ENCODE results near the gene TIMM23.

The TIMM23 gene

DNA sequence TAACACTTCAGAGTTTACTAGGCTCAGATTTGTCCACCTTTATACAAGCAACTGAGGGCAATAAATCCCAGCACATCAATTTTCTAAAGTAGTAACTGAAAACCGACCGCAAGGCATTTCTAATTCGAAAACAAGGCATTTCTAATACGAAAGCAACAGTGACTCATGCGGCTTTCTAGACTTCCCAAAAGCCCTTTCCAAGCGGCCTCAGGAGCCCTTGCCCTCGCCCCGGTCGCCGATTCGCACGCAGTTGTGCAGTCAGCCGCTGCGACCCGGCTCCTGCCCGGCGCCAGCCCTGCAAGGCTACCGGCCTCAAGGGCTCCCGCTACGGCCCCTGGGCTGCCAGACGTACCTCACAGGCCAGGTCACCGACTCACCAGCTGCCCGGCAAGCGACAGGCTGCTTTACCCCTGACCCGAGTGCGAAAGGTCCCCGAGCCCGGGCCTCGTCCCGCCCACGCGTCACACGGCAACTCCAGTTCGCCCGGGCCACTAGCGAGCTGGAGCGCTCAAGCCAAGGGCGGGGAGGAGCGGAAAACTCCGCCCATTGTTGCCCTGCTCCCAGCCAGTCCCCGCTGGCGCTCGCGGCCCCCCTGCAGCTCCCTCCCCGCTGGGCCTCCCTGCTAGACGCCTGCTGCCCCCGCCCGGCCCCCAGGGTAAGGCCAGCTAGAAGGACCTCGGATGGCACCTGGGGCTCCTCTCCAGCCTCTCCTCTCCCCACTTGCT, 50.9 kb downstream of the TIMM23 start:
- peak overlapping the region; percentile 85 for H3K4me3 ChIP-seq (ENCODE audit: low read depth, low read length)
- H3K36me3 ChIP-seq (ENCODE audit: control insufficient read depth, insufficient read depth, low read length) = no peaks in the 10 kb centered on the region
- H3K27ac ChIP-seq (ENCODE audit: low read depth, low read length) = peak overlapping the region; percentile 78; the same call in 1 of the 2 replicates
- no peaks in the 10 kb centered on the region for H3K27me3 ChIP-seq (ENCODE audit: control insufficient read depth, insufficient read depth, low read length)
- H3K9me3 ChIP-seq (ENCODE audit: control insufficient read depth, insufficient read depth, low read depth, low read length) = no peaks in the 10 kb centered on the region
- H3K9ac ChIP-seq (ENCODE audit: low read length) = peak overlapping the region; percentile 86
- peaks cover 30% of the 10 kb centered on the region for H3K4me1 ChIP-seq (ENCODE audit: control insufficient read depth, insufficient read depth, low read length)

DNA sequence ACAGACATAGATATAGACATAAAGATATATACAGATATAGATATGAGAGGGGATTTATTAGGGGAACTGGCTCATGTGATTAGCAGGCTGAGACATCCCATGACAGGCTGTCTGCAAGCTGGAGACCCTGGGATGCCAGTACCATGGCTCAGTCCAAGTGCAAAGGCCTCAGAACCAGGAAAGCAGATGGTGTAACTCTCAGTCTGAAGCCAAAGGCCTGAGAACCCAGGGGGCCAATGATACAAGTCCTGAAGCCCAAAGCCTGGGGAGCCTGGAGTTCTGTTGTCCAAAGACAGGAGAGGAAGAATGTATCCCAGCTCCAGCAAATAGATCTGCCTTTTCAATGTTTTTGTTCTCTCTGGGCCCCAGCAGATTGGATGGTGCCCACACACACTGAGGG, 52.7 kb downstream of the TIMM23 start:
- Histone ChIP-seq H3K36me3 (ENCODE audit: control insufficient read depth, insufficient read depth, low read length) (no peaks in the 10 kb centered on the region), H3K9me3 (ENCODE audit: control insufficient read depth, insufficient read depth, low read depth, low read length) (no peaks in the 10 kb centered on the region), H3K27me3 (ENCODE audit: control insufficient read depth, insufficient read depth, low read length) (no peaks in the 10 kb centered on the region), H3K4me1 (ENCODE audit: control insufficient read depth, insufficient read depth, low read length) (peaks cover 32% of the 10 kb centered on the region), H3K4me3 (ENCODE audit: low read depth, low read length) (no peak overlapping the region), H3K9ac (ENCODE audit: low read length) (no peak overlapping the region), H3K27ac (ENCODE audit: low read depth, low read length) (no peak overlapping the region)

DNA sequence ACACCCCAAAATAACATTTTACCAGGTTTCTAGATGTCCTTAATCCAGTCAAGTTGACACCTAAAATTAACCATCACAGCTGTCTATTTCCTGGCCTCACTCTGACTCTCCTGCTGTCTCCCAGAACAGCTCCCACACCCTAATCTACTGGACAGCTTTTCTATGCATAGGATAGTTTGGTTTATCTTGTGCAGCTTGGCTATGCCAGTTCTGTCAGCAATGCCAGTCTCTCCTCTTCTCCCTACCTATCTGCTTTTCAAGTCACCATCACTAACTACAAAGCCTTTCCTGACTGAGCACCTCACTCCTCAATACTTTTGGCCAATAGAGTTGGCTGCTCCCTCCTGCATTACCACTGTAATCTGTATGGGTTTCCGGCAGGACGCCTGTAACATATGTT, 53.1 kb downstream of the TIMM23 start:
- Histone ChIP-seq H3K36me3 (ENCODE audit: control insufficient read depth, insufficient read depth, low read length) (no peaks in the 10 kb centered on the region), H3K27me3 (ENCODE audit: control insufficient read depth, insufficient read depth, low read length) (no peaks in the 10 kb centered on the region), H3K9me3 (ENCODE audit: control insufficient read depth, insufficient read depth, low read depth, low read length) (no peaks in the 10 kb centered on the region), H3K27ac (ENCODE audit: low read depth, low read length) (no peak overlapping the region), H3K4me1 (ENCODE audit: control insufficient read depth, insufficient read depth, low read length) (peaks cover 27% of the 10 kb centered on the region), H3K4me3 (ENCODE audit: low read depth, low read length) (no peak overlapping the region), H3K9ac (ENCODE audit: low read length) (no peak overlapping the region)

DNA sequence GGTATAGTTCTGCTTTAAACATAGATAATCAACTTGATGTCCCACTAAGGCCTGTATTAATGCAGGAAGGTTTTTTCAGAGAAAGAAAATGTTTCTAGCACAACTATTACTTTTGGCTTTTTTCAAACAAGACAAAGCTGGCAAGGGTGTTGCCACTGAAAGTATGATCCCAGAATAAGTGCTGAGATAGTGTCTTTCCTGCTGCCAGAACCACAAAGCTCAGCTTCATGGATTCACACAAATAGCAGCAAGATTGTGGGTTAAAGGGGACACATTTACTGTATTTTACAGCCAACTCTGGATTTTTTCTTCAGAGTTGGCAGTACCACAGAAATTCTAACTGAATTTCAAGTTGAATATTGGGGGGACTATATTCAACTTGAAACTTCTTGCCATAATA, 53.8 kb downstream of the TIMM23 start:
- Histone ChIP-seq H3K9ac (ENCODE audit: low read length) (no peak overlapping the region), H3K4me3 (ENCODE audit: low read depth, low read length) (no peak overlapping the region), H3K27ac (ENCODE audit: low read depth, low read length) (no peak overlapping the region), H3K9me3 (ENCODE audit: control insufficient read depth, insufficient read depth, low read depth, low read length) (no peaks in the 10 kb centered on the region), H3K4me1 (ENCODE audit: control insufficient read depth, insufficient read depth, low read length) (peaks cover 24% of the 10 kb centered on the region), H3K36me3 (ENCODE audit: control insufficient read depth, insufficient read depth, low read length) (no peaks in the 10 kb centered on the region), H3K27me3 (ENCODE audit: control insufficient read depth, insufficient read depth, low read length) (no peaks in the 10 kb centered on the region)

DNA sequence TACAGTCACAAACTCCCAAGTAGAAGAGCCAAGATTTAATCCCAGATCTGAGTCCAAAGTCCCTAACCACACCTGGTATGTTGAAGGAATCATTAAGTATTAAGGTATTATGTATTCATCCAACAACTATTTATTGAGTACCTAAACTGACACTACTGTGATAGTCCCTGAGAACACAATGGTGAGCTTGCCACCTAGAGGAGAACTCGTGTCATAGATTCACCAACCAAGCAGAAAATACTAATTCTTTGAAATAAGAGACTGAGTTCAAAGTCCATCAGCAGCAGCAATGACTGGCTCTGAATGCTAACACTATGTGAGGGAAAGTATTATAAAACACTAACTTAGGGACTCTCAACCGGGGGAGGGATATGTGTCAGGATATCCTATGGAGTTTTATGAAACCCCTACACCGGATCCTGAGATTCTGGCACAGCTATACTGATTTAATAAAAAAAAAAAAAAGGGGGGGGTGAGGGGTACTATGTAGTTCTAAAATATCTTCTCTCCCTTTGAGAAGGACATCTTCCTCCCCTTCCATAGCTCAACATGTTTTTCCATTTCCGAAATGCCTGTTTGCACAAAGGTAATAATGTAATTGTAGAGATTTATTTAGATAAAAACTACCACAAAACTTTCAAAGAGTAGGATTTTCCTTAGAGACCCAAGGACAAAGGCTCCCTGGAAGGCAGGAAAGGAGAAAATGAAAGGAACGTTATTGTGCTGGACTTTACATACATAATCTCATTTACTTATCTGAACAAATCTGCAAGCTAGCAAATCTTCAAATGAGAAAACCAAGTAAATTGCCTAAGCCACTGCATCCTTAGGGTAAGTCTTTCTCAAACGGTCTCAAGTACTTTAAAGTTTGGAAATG, 56.5 kb downstream of the TIMM23 start:
- Histone ChIP-seq H3K27me3 (ENCODE audit: control insufficient read depth, insufficient read depth, low read length) (no peaks in the 10 kb centered on the region), H3K4me3 (ENCODE audit: low read depth, low read length) (peak overlapping the region; percentile 89), H3K36me3 (ENCODE audit: control insufficient read depth, insufficient read depth, low read length) (no peaks in the 10 kb centered on the region), H3K9ac (ENCODE audit: low read length) (peak overlapping the region; percentile 94), H3K4me1 (ENCODE audit: control insufficient read depth, insufficient read depth, low read length) (peaks cover 17% of the 10 kb centered on the region), H3K27ac (ENCODE audit: low read depth, low read length) (no peak overlapping the region), H3K9me3 (ENCODE audit: control insufficient read depth, insufficient read depth, low read depth, low read length) (no peaks in the 10 kb centered on the region)

DNA sequence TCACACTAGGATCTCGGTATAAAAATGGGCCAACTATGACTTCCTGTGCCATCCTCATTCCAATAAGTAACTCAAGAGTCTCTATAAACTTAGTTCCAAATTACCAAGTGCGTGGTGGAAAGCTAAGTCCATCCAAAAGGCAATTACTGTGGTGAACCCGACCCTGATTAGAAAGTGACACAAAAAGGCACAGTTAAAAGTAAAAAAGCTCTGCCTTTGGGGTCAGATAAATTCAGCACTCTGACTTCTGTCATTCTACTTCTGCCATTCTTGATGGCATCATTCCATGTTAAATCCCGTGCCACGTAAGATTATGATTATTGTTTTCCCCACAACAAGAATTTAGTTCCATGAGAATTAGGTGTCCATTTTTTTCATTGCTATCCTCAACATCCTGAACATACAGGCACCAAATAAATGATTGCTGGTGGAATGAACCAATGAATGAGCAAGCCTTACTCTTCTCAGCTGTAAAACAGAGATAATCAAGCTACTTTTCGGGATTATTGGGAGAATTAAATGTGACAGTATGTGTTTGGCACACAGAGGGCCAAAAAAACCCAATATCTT, 57.3 kb downstream of the TIMM23 start:
- no peak overlapping the region for H3K27ac ChIP-seq (ENCODE audit: low read depth, low read length)
- no peaks in the 10 kb centered on the region for H3K9me3 ChIP-seq (ENCODE audit: control insufficient read depth, insufficient read depth, low read depth, low read length)
- H3K36me3 ChIP-seq (ENCODE audit: control insufficient read depth, insufficient read depth, low read length) = no peaks in the 10 kb centered on the region
- peak overlapping the region; percentile 89 for H3K4me3 ChIP-seq (ENCODE audit: low read depth, low read length)
- H3K4me1 ChIP-seq (ENCODE audit: control insufficient read depth, insufficient read depth, low read length) = peaks cover 17% of the 10 kb centered on the region
- H3K27me3 ChIP-seq (ENCODE audit: control insufficient read depth, insufficient read depth, low read length) = no peaks in the 10 kb centered on the region
- H3K9ac ChIP-seq (ENCODE audit: low read length) = peak overlapping the region; percentile 94

DNA sequence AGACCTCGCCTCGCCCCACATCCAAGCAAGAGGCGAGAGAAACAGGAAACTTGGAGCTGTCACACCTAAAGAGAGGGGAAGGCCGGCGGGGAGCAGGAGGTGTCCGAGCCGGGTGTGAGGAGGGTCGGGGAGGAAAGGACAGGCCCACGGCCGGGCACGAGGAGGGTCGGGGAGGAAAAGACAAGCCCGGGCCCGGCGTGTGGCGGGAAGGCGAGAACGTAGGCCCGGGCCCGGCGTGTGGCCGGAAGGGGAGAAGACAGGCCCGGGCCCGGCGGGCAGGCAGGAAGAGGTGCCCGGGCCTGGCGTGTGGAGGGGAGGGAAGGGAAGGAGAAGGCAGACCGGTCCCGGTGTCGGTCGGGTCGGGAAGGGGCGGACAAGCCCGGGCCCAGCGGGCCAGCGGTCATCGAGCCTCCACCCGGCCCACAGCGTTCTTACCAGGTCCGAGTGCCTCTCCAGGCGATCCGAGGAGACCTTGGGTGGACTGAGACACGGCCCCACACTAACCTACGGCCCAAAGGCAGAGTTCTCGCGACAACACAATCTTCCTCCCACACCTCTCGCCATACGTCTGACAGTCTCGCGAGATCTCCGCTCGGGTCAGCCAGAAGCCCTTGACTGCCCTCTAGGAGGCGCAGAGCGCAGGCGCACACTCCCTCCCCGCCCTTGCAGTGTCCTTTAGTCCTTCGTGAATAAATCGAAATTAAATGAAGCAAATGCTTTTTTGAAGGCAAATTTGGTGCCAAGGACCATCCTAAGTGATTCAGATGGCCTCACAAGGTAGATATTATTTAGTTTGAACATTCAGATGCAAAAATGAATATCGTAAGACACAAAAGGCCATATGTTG, 58.0 kb downstream of the TIMM23 start, which contains the start of gene NCOA4:
TSS of gene NCOA4 (minus strand) at position 533 of the 847 bp plus-strand sequence. CDS start 13,943 bp downstream, outside the sequence.
- Histone ChIP-seq H3K9me3 (ENCODE audit: control insufficient read depth, insufficient read depth, low read depth, low read length) (no peaks in the 10 kb centered on the region), H3K27me3 (ENCODE audit: control insufficient read depth, insufficient read depth, low read length) (no peaks in the 10 kb centered on the region), H3K4me3 (ENCODE audit: low read depth, low read length) (peak within 1 kb of the TSS; percentile 89), H3K4me1 (ENCODE audit: control insufficient read depth, insufficient read depth, low read length) (peaks cover 14% of the 10 kb centered on the region), H3K36me3 (ENCODE audit: control insufficient read depth, insufficient read depth, low read length) (no peaks in the 10 kb centered on the region), H3K27ac (ENCODE audit: low read depth, low read length) (peak within 1 kb of the TSS; percentile 49; the same call in 1 of the 2 replicates), H3K9ac (ENCODE audit: low read length) (peak within 1 kb of the TSS; percentile 94)

DNA sequence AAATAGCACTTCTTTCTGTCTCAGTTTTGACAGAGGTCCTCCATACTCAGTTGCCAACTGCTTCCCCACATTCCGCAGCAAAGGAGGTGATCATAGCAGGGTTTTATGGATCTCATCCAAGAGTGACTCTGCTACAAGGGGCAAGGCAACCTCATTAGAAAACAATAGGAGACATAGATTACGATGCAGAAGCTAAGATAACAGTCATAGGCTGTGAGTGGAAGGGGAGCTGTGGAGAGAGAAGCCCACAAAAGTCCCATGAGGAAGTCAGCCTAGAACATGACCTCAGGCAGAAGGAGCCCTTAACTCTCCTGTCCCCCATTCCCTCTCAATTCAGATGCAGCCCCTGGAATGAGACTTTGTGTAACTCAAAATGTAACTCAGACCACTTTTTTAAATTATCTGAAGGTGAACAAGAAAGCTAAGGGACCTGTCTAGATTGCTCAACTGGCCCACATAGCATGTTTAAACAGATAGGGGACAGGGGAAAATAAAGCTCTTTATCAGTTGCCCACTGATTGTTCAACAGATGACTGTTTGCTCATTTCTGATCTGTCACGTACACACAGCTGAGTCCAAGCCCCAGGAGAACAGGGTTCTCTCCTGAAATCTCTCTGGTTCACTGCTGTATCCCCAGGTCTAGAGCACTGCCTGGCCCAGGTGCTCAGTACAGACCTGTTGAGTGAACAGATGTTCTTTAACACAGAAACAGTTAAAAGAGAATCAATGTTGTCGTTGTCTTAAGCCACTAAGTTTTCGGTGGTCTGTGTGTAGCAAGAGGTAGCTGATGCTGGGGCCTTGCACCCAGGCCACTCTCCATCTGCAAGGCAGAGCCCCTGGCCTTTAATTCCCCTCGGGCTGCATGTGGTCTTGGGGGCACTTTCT, 59.6 kb downstream of the TIMM23 start:
- H3K9ac ChIP-seq (ENCODE audit: low read length) = no peak overlapping the region

DNA sequence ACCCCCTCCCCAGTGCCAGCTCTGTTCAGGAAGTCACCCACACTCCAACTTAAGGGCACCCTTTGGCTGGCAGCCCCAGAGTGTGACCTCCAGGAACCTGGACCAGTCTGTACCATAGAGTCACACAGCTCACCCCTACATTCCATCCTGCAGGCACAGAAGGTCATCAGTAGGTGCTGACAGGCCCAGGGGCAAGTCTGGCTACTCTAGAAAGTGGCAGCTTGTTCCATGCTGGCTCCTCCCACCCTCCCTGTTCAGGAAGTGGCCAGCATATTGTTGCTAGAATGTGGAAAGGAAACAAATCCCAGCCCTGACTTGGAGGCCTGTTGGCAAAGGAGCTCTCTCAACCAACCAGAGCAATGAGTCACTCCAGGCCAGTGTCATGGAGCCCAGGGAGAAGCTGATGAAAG, 61.3 kb downstream of the TIMM23 start:
- H3K4me1 ChIP-seq (ENCODE audit: control insufficient read depth, insufficient read depth, low read length) = peaks cover 14% of the 10 kb centered on the region
- H3K27ac ChIP-seq (ENCODE audit: low read depth, low read length) = no peak overlapping the region
- H3K27me3 ChIP-seq (ENCODE audit: control insufficient read depth, insufficient read depth, low read length) = no peaks in the 10 kb centered on the region
- H3K36me3 ChIP-seq (ENCODE audit: control insufficient read depth, insufficient read depth, low read length) = no peaks in the 10 kb centered on the region
- H3K4me3 ChIP-seq (ENCODE audit: low read depth, low read length) = no peak overlapping the region
- no peaks in the 10 kb centered on the region for H3K9me3 ChIP-seq (ENCODE audit: control insufficient read depth, insufficient read depth, low read depth, low read length)
- no peak overlapping the region for H3K9ac ChIP-seq (ENCODE audit: low read length)

More for the DNA sequence above, 59.6 kb downstream of the TIMM23 start:
- no peaks in the 10 kb centered on the region for H3K36me3 ChIP-seq (ENCODE audit: control insufficient read depth, insufficient read depth, low read length)
- peaks cover 14% of the 10 kb centered on the region for H3K4me1 ChIP-seq (ENCODE audit: control insufficient read depth, insufficient read depth, low read length)
- no peaks in the 10 kb centered on the region for H3K27me3 ChIP-seq (ENCODE audit: control insufficient read depth, insufficient read depth, low read length)
- H3K4me3 ChIP-seq (ENCODE audit: low read depth, low read length) = no peak overlapping the region
- no peak overlapping the region for H3K27ac ChIP-seq (ENCODE audit: low read depth, low read length)
- no peaks in the 10 kb centered on the region for H3K9me3 ChIP-seq (ENCODE audit: control insufficient read depth, insufficient read depth, low read depth, low read length)

Measured in HUES6 (cell line).